Stimulated activated naive B cell treated with anti-CD40 and anti-IgM and Interleukin-4, amounts not matched to agents 10 μg/mL and 1 μg/mL and 100 μg/mL, for 72 hours (primary cell): Measurements from ENCODE around the gene CFAP99.

ENCODE experiments used
- ATAC-seq, 2 donors: fragments of 150-1000 bp; cut with Tn5 transposase; replicated peaks; 2 replicates each; pipeline ENCODE4 v1.10.0; 2021; ENCODE audit warnings: moderate library complexity in 1 of 2
- DNase-seq: peaks from one replicate; pipeline ENCODE4 v3.0.0; 2021
- H3K27ac Mint-ChIP-seq: one replicate; pipeline ENCODE4 v1.8.0; 2022; ENCODE audit warnings: mild to moderate bottlenecking, mixed read lengths
- H3K27me3 Mint-ChIP-seq, 2 donors: one replicate each; pipeline ENCODE4 v1.8.0; 2022; ENCODE audit warnings: mixed read lengths in 2 of 2
- H3K36me3 Mint-ChIP-seq, 2 donors: one replicate each; pipeline ENCODE4 v1.8.0; 2022; ENCODE audit warnings: mixed read lengths in 2 of 2, mild to moderate bottlenecking in 1 of 2
- H3K4me1 Mint-ChIP-seq, 2 donors: one replicate each; pipeline ENCODE4 v1.8.0; 2022; ENCODE audit warnings: mixed read lengths in 2 of 2, mild to moderate bottlenecking in 1 of 2
- H3K4me3 Mint-ChIP-seq, 2 donors: one replicate each; pipeline ENCODE4 v1.8.0; 2022; ENCODE audit warnings: mild to moderate bottlenecking in 2 of 2, mixed read lengths in 2 of 2, moderate library complexity in 1 of 2
- H3K9me3 Mint-ChIP-seq, 2 donors: one replicate each; pipeline ENCODE4 v1.8.0; 2022; ENCODE audit warnings: mixed read lengths in 2 of 2, mild to moderate bottlenecking in 1 of 2

Gene CFAP99

DNA sequence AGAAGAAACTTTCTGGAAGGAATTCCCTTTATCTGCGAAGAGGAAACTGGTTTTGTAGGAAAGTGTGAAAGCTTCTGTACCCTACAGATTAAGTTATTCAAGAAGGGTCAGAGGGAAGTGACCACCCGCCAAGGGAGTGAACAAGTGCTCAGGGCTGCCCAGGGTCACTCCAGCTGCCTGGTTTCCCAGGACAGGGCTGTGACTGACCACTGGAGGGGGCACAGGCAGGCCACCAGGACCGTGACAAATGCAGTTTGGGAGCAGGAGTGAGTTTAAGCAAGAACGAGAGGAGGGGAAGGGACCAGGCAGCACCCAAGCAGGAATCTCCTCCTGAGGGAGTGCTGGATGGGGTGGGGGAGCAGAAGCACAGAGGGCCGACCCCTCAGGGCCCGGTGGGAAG lies 34.5 kb upstream of the CFAP99 start:
- ATAC-seq (no peak), DNase-seq (no peak)
- H3K4me3 Mint-ChIP-seq = no peak overlapping the region
- H3K4me1 Mint-ChIP-seq = peaks cover 14 to 20% of the 10 kb centered on the region in 2 donors
- H3K27ac Mint-ChIP-seq = peak overlapping the region; percentile 37
- peaks cover 5 to 10% of the 10 kb centered on the region in 2 donors for H3K36me3 Mint-ChIP-seq
- peaks cover 8 to 9% of the 10 kb centered on the region in 2 donors for H3K9me3 Mint-ChIP-seq
- H3K27me3 Mint-ChIP-seq = peaks cover 23 to 41% of the 10 kb centered on the region in 2 donors

DNA sequence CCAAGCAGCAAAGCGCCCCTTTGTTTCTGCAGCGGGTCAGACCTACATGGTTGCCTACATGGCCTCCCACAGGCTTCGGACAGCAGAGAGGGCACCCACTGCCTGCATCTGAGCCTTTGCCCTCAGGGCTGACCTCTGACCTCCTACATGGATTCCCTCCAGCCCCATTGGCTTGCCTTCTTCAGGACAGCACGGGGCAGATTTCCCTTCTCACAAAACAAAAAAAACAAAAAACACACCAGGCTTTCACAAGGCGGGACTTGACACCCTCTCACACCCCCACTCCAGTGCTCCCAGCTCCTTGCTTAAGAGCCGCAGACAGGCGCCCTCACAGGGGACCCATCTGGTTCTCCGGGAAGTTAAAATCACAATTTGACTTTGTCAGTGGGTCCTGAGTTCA lies 33.2 kb upstream of the CFAP99 start:
- H3K9me3 Mint-ChIP-seq = peaks cover 8 to 9% of the 10 kb centered on the region in 2 donors
- ATAC-seq = no peak
- DNase-seq = no peak
- no peak overlapping the region for H3K27ac Mint-ChIP-seq
- peaks cover 5 to 9% of the 10 kb centered on the region in 2 donors for H3K36me3 Mint-ChIP-seq
- H3K4me1 Mint-ChIP-seq = peaks cover 14 to 20% of the 10 kb centered on the region in 2 donors
- H3K27me3 Mint-ChIP-seq = peaks cover 31 to 54% of the 10 kb centered on the region in 2 donors
- no peak overlapping the region for H3K4me3 Mint-ChIP-seq

DNA sequence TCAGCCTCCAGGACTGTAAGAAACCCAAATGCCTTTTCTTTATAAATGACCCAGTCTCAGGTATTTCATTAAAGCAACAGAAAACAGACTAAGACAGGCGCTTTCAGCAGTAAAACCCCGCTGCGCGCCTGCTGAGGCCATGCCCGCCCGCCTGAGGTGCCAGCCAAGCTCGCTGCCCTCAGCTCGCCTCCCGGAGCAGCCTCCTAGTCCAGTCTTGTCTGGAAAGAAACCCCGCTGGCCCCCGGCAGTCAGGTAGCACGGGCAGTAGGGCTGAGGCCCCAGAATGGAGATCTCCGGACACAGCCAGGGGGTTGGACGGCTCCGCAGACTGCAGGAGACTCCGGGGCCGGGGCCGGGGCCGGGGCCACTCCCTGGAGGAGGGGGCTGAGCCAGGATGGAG lies 32.0 kb upstream of the CFAP99 start:
- no peak overlapping the region for H3K27ac Mint-ChIP-seq
- peaks cover 19 to 30% of the 10 kb centered on the region in 2 donors for H3K4me1 Mint-ChIP-seq

DNA sequence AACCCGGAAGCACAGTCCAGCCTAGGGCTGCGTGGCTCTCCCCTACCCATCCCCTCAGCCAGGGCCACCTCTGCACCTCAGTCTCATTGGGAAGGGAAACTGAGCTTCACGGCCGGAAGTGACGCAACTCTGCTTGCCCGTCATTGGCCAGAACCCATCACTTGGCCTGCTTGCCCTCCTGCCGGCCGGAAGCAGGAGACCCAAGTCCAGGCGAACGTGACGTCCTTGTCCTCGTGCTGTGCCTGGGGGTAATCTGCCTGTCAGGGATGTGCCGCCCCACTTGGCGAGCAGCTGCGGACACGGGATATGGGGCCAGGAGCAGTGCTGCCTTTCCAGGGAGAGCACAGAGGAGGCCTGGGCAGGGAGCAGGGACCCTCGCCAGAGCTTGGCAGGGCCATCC lies 31.5 kb upstream of the CFAP99 start:
- Mint-ChIP-seq H3K4me3 (no peak overlapping the region), H3K27me3 (peaks cover 39 to 71% of the 10 kb centered on the region in 2 donors), H3K27ac (peak overlapping the region; percentile 9), H3K4me1 (peaks cover 19 to 31% of the 10 kb centered on the region in 2 donors), H3K36me3 (peaks cover 0 to 4% of the 10 kb centered on the region in 2 donors), H3K9me3 (peaks cover 4 to 9% of the 10 kb centered on the region in 2 donors)
- no peak for ATAC-seq
- DNase-seq = no peak

More for the DNA sequence above, 32.0 kb upstream of the CFAP99 start:
- DNase-seq (no peak), ATAC-seq (no peak)
- H3K4me3 Mint-ChIP-seq = no peak overlapping the region
- peaks cover 0 to 4% of the 10 kb centered on the region in 2 donors for H3K36me3 Mint-ChIP-seq
- peaks cover 4 to 9% of the 10 kb centered on the region in 2 donors for H3K9me3 Mint-ChIP-seq
- peaks cover 36 to 66% of the 10 kb centered on the region in 2 donors for H3K27me3 Mint-ChIP-seq

DNA sequence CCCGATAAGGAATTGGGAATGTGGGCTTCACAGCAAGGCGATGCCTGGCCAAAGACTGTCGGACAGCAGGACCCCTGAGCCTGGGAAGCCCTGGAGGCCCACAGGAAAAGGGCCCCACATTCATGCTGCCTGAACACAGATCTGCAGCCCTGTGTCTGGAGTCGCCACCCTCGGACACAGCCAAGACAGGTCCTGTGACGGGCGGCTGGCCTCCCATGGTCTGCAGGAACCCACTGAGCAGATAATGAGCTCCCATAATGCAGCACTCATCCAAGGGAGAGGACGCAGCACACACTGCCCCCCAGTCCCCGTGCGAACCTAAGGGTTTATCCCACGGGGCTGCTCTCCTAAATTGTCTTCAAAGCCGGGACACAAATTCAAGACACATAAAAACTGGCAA lies 30.9 kb upstream of the CFAP99 start:
- Mint-ChIP-seq H3K9me3 (peaks cover 4 to 5% of the 10 kb centered on the region in 2 donors), H3K4me3 (no peak overlapping the region), H3K4me1 (peaks cover 15 to 25% of the 10 kb centered on the region in 2 donors), H3K27ac (no peak overlapping the region), H3K36me3 (no peaks in the 10 kb centered on the region), H3K27me3 (peaks cover 42 to 76% of the 10 kb centered on the region in 2 donors)
- no peak for DNase-seq
- ATAC-seq = no peak

DNA sequence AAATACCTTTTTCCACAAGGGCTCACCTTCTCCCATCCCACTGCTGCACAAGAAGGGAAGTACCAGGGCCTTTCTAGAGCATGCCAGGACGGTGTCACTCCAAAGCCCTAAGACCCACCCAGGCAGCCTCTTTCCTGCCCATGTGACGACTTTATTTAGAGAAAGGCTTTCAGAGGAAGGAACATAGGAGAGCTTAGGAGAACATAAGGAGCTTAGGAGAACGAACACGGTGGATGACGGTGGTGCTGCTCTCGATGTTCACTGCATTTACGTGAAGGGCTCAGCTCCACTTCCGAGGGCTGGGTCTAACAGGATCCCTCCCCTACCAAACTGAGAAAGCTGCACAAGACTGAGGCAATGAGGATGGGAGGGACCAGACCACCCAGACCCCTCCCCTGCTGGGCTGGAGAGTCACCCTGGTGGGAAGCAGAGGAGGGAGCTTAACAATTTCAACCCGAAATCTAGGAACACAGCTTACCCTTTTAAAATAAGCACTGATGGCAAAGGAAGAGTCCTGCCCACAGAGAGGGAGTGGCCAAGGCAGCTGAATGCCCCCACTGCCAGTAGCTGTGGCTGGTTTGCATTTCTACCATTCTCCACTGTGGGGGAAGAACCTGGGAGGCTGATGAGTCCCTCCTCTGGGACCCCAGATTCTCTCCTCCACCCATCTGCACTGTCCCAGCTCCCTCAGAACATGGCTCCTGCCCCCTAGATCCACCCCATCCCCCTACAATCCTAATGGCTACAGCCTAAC lies 30.1 kb upstream of the CFAP99 start:
- Mint-ChIP-seq H3K4me1 (peaks cover 12 to 25% of the 10 kb centered on the region in 2 donors), H3K36me3 (no peaks in the 10 kb centered on the region), H3K4me3 (no peak overlapping the region), H3K9me3 (peaks cover 0 to under 1% of the 10 kb centered on the region in 2 donors), H3K27ac (no peak overlapping the region), H3K27me3 (peaks cover 50 to 84% of the 10 kb centered on the region in 2 donors)
- DNase-seq = no peak
- no peak for ATAC-seq

DNA sequence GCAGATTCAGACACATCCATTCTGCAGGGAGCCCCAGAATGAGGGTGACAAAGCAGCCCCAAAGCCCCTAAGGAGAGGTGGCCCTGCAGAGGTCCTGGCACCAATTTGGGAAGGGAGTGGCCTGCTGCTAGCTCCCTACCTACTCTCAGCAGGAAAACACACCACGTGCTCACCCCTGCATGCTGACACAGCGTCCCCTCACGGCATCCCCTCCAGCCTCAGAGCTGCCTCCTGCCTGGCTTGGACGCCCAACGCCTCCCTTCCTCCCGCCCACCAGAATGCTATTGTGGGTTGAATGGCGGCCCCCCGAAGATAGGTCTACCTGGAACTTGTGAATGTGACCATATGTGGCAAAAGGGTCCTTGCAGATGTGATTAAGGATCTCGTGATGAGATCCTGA lies 29.1 kb upstream of the CFAP99 start:
- no peaks in the 10 kb centered on the region for H3K9me3 Mint-ChIP-seq
- peaks cover 19 to 29% of the 10 kb centered on the region in 2 donors for H3K4me1 Mint-ChIP-seq
- H3K4me3 Mint-ChIP-seq = no peak overlapping the region
- H3K27me3 Mint-ChIP-seq = peaks cover 55 to 85% of the 10 kb centered on the region in 2 donors
- H3K27ac Mint-ChIP-seq = no peak overlapping the region
- no peaks in the 10 kb centered on the region for H3K36me3 Mint-ChIP-seq
- DNase-seq (no peak), ATAC-seq (no peak)

DNA sequence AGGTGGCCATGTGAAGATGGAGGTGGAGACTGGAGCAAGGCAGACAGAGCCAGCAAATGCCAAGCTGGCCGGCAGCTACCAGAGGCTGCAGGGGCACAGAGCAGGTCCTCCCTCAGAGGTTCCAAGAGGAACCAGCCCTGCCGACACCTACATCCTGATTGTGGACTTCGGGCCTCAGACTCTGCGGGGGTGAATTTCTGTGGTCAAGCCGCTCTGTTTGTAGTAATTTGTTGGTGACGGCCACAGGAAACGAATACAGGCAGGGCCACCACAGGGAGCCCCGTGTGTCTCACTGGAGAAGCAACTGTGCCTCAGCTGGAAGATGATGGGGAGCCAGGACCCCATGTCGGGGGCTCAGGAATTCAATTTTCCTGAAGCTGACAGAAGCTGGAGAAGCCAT lies 28.6 kb upstream of the CFAP99 start:
- ATAC-seq (no peak), DNase-seq (no peak)
- H3K4me3 Mint-ChIP-seq = no peak overlapping the region
- H3K27me3 Mint-ChIP-seq = peaks cover 58 to 88% of the 10 kb centered on the region in 2 donors
- no peak overlapping the region for H3K27ac Mint-ChIP-seq
- peaks cover 19 to 29% of the 10 kb centered on the region in 2 donors for H3K4me1 Mint-ChIP-seq
- no peaks in the 10 kb centered on the region for H3K36me3 Mint-ChIP-seq
- H3K9me3 Mint-ChIP-seq = no peaks in the 10 kb centered on the region

DNA sequence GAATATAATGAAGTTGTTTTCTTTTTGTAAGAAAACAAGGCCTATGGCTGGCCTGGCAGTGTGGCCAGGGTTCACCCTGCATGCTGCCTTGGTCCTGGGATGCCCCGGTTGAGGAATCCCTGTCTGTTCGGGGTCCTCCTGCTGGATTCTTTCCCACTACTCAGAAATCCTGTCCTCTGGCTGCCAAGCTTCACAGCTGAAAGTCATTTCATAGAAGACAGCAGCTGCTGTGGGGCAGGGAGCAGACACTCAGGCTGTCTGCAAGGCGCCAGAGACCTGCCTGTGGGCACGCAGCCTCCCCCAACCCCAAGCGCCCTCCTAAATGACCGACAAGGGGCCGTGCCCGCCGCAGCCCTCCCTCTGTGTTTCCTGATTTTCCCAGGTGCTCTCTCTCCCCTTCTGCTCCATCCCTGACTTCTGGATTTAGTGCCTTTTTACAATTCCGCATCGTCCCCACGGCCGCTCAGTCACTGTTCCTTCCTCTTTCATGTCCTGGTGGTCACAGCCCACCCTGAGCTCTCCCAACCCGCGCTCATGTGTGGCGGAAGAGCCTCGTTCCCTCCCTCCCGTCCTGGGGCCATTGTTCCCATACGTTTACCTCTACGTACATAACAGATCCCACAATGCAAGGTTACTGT lies 27.9 kb upstream of the CFAP99 start:
- Mint-ChIP-seq H3K4me3 (peak overlapping the region; percentile 13 to 22), H3K9me3 (no peaks in the 10 kb centered on the region)
- peak in 1 of 2 donors; percentile 22 for ATAC-seq

DNA sequence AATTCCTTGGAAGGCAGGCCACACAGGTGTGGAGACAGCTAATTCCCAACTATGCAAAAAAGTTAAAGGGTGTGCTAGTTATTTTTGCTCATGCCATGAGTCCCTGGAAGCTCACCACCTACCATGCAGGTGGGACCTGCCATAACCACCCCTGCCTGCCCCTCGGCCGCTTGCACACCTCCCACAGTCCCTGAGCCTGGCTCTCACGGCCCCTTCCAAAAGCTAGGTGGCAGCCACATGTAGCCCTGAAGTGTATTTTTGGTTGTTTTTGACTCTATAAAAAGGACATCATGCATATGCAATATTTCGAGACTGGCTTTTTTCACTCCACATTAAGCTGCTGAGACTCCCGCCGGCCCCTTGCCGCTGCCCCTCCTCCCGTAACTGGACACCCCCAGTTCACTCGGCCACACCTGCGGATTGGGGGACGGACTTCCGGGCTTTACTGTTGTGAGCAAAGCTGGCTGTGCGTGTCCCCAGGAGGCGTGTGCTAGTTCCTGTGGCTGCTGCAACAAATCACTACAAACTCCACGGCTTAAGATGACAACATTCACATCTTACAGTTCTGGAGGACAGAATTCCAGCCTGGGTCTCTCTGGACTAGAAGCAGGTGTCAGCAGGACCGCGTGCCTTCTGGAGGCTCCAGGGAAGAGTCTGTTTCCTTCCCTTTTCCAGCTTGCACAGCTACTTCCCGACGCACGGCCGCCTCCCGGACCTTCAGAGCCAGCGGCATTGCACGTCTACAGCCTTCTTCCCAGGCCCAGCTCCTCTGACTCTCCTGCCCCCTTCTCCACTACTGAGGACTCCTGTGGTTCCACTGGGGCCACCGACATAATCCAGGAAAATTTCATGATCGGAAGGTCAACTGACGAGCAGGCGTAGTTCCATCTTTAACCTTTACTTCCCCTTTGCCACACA lies 25.1 kb upstream of the CFAP99 start:
- Mint-ChIP-seq H3K4me1 (peaks cover 23 to 29% of the 10 kb centered on the region in 2 donors), H3K27ac (peak overlapping the region; percentile 31), H3K4me3 (peak overlapping the region; percentile 70 to 77), H3K9me3 (no peaks in the 10 kb centered on the region), H3K27me3 (peaks cover 67 to 86% of the 10 kb centered on the region in 2 donors), H3K36me3 (no peaks in the 10 kb centered on the region)
- DNase-seq (no peak), ATAC-seq (peak; percentile 61 to 73)

More for the DNA sequence above, 27.9 kb upstream of the CFAP99 start:
- no peaks in the 10 kb centered on the region for H3K36me3 Mint-ChIP-seq
- DNase-seq = no peak
- no peak overlapping the region for H3K27ac Mint-ChIP-seq
- peaks cover 63 to 89% of the 10 kb centered on the region in 2 donors for H3K27me3 Mint-ChIP-seq
- peaks cover 19 to 29% of the 10 kb centered on the region in 2 donors for H3K4me1 Mint-ChIP-seq

DNA sequence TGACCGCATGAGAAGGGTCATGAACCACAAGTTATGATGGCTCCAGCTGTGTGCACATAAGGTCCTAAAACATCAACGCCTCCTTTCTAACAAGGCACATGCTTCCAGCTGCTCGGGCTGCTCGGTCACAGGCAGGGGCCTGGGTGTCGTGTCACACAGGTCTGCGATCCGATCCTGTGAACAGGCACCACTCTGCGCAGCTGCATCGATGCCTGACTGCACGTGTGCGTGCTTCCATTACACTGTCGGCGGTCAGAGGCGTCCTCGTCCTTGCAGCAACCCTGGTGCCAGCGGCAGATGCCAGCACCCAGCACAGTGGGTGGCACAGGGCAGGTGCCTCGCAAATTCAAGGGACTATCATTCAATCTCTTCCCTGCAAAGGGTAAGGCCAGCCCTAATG lies 24.2 kb upstream of the CFAP99 start:
- H3K27me3 Mint-ChIP-seq = peaks cover 66 to 86% of the 10 kb centered on the region in 2 donors

DNA sequence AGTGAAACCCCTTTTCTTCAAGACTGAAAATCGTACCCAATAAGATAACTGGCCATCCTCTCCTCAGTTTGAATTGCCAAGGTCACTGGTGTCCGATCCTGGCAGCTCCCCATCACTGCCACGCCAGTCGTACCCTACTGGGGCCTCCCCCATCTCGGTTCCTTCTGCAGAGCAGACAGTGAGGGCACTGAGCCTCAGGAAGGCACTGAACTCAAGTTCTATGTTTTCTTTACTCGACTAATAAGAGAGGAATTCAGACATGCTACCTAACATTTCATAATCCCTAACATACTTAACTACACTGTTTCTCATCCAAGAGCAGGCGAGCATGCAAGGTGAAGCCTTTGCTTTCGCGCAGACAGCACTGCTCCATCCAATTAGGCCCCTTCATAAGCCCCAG lies 23.7 kb upstream of the CFAP99 start:
- H3K36me3 Mint-ChIP-seq = no peaks in the 10 kb centered on the region
- no peak for DNase-seq
- peaks cover 61 to 83% of the 10 kb centered on the region in 2 donors for H3K27me3 Mint-ChIP-seq
- peaks cover 23 to 29% of the 10 kb centered on the region in 2 donors for H3K4me1 Mint-ChIP-seq
- no peaks in the 10 kb centered on the region for H3K9me3 Mint-ChIP-seq
- H3K4me3 Mint-ChIP-seq = no peak overlapping the region
- H3K27ac Mint-ChIP-seq = no peak overlapping the region
- no peak for ATAC-seq

More for the DNA sequence above, 24.2 kb upstream of the CFAP99 start:
- Mint-ChIP-seq H3K36me3 (no peaks in the 10 kb centered on the region), H3K4me1 (peaks cover 23 to 29% of the 10 kb centered on the region in 2 donors), H3K4me3 (no peak overlapping the region), H3K9me3 (no peaks in the 10 kb centered on the region), H3K27ac (no peak overlapping the region)
- DNase-seq = no peak
- ATAC-seq = no peak

DNA sequence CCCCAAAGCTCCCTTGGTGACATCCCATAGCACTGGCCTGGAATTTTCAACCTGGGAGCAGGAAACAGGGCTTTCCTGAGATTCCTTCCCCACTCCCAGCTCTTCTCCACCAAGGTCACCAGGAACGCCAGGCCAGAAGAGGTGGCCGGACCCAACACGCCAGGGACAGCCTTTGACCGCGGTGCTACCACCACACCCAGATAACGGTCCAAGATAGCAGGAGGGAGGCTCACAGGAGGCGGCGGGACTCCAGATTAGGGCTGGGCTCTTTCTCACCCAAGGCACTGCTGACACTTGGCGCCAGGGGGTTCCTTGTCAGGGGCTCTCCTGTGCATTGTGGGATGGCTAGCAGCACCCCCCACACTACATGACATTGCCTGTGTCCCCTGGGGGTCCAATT lies 23.2 kb upstream of the CFAP99 start:
- ATAC-seq = no peak
- Mint-ChIP-seq H3K9me3 (no peaks in the 10 kb centered on the region), H3K4me1 (peaks cover 23 to 29% of the 10 kb centered on the region in 2 donors), H3K27me3 (peaks cover 62 to 83% of the 10 kb centered on the region in 2 donors), H3K36me3 (no peaks in the 10 kb centered on the region), H3K27ac (no peak overlapping the region), H3K4me3 (no peak overlapping the region)
- no peak for DNase-seq
